HT-29 (cell line): Measurements from ENCODE around the gene PCIF1. TPM values are rescaled to one million over a fixed set of nuclear protein-coding genes. Genes with fewer than 3 reads are reported as not detected.
"Not testable (repeated sequence)": the region's sequence is repeated elsewhere in the genome, so short reads cannot be mapped to it uniquely, and the experiment has no call there.

Experiments
- DNase-seq: peaks from one replicate; pipeline ENCODE4 v3.0.0-alpha.2; 2015; ENCODE audit warnings: low spot score
- total RNA-seq: library from RNA; depleted of rRNA; stranded (reverse); fragments of >200 nt; shearing (Covaris generic); gene quantifications from 2 replicates; pipeline ENCODE4 v1.2.3, GENCODE V29; 2014; rRNA removed

The PCIF1 gene
- 25.5 and 31.7 TPM in 2 replicates for total RNA-seq

- DNase-seq, result peak; percentile 100
Measured at GRCh38 chr20:45934586-45935415, at the start of gene PCIF1. PCIF1 (plus strand) TSS chr20:45934683; CDS start chr20:45939000, 4,317 bp downstream.

GRCh38 chr20:45886590-45887345 lies 47.7 kb upstream of the PCIF1 start:
- no peak for DNase-seq

- no peak for DNase-seq
Measured at GRCh38 chr20:45887346-45887715, 47.2 kb upstream of the PCIF1 start, which contains the start of gene SPATA25. SPATA25 (minus strand) TSS chr20:45887622; CDS start chr20:45887590, 32 bp downstream.

DNA sequence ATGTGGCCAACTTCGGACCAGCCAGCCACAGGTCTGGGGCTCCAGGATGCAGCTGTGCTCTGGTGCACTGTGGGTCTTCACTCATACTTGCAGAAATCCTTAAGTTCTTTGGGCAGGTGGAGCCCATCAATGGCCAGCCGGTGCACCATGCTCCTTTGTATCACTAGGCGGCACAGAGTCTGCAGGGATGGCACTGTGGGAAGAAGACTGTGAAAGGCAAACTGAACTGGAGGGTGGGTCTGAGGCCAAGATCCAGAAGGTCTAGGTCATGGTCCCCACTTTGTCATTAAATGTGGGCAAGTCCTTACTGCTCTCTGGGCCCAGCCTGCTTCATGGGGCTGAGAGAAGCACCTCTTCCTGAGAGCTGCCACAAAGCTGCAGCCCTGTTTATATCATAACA lies 45.8 kb upstream of the PCIF1 start:
- no peak for DNase-seq

DNA sequence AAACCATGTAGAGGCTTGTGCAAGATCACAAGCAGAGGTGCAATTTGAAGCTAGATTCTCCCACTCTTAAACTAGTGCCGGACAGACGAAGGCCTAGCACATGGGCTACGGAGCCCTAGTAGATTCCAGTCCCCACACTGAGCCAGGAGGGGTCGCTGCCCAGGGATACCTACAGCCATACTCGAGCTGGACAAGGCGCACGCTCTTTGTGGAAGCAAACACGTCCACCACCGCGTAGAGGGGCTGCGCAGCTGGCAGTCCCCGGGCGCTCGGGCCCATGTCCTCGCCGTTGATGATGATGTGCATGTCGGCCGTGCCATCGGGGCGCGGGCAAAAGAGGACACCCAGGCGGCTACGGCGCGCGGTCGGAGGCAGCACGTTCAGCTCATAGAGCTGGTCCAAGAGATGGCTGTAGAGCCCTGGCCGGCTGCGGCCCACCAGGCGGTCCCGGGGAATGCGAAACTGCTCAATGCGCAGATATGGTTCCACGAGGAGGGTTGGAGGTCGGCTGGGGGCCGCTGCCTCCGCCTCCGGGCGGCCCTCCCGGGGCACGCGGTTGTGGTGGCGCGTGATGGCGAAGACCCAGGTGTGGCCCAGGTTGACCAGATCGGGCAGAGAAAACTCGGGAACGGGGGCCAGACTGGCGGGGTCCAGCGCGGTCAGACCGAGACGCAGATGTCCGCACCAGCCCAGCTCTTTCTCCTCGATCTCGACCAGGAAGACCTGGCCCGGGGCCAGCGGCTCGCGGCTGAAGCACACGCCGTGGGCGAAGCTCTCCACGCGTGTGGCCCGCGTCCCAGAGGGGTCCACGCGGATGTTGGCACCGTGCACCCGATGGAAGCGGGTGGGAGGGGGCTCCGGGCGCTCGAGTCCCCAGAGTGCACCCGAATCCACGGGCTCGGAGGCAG lies 44.2 kb upstream of the PCIF1 start:
- DNase-seq, result peak; percentile 90

- DNase-seq, result peak; percentile 96
Measured at GRCh38 chr20:45890985-45891983, 43.2 kb upstream of the PCIF1 start, which contains the start of the genes CTSA and NEURL2. CTSA (plus strand) TSS chr20:45891335; CDS start chr20:45891569, 234 bp downstream. NEURL2 (minus strand) TSS chr20:45891208; CDS start chr20:45890991, 217 bp downstream.

- peak; percentile 52 for DNase-seq
Measured at GRCh38 chr20:45892049-45892825, 42.2 kb upstream of the PCIF1 start.

DNA sequence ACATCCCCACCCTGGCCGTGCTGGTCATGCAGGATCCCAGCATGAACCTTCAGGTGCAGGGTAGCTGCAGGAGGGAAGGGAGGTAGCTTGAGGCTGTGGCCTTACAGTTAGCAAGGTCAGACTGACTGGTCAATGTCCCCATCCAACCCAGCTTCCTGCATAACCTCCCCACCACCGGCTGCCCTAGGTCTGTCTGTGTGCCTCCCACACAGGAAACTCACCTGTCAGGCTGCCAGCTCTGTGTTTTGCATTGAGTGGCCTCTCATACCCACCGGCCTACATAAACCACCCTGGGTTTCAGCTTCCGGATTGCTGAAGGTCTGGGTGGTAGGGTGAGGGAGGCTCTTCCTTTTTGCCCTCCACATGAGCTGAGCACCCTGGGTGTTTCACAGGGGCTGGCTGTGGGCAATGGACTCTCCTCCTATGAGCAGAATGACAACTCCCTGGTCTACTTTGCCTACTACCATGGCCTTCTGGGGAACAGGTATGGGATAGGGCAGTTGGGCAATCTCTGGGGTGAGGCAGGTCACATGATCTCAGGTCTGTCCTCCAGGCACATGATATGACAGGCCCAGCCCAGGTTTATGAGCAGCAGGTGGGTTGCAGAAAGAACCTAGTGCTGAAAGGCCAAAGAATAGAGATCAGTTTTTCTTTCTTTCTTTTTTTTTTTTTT lies 41.5 kb upstream of the PCIF1 start:
- DNase-seq, result no peak

DNA sequence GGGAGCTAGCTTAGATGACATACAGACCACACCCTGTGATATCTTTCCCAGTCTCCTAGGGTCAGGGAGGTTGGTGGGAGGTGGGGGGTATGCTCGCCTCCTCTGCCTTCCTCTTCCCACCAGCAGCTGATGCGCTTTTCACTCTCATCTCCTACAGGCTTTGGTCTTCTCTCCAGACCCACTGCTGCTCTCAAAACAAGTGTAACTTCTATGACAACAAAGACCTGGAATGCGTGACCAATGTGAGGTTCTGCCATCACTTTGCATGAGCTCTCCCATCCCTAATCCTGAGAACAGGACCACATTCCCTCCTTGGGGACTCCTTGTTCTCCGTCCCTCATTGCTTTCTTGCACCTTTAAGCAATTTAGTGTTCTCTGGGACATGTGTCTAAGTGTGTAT lies 40.7 kb upstream of the PCIF1 start:
- no peak for DNase-seq

- DNase-seq, result no peak
Measured at GRCh38 chr20:45894797-45895196, 39.7 kb upstream of the PCIF1 start.

DNA sequence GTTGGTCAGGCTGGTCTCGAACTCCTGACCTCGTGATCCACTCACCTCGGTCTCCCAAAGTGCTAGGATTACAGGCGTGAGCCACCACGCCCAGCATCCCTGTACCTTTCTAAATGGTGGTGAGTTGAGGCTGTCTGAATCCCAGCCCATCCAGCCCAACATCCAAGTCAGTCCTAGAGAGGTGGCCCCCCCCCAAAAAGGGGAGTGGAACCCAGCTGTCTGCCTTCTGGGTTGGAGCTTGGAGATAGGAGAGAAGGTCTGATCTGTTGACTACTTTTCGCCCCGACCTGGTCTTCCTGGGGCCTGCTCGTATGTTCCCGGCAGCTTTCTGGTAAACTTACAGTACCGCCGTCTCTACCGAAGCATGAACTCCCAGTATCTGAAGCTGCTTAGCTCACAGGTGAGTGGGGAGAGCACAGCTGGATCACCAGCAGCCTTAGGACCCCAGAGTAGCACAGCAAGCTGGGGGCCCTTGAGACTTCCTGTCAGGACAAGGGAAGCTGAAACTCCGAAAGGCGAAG lies 37.8 kb upstream of the PCIF1 start:
- DNase-seq, result no peak

DNA sequence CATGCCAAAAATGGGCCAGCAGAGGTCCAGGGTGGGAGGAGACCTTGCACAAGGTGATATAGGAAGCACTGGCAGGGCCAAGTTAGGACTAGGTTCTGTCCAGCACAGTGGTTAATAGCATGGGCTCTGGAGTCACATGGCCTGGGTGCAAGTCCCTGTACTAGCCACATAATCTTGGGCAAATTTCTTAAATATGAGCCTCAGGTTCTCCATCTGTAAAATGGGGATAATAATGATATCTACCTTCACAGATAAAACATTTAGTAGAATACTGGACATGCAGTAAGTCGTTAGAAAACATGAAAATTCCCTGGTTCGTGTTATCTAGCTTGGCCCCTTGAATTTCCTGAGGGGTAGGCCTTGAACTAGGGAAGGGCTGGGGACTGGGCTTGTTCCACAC lies 37.2 kb upstream of the PCIF1 start:
- DNase-seq, result no peak

DNA sequence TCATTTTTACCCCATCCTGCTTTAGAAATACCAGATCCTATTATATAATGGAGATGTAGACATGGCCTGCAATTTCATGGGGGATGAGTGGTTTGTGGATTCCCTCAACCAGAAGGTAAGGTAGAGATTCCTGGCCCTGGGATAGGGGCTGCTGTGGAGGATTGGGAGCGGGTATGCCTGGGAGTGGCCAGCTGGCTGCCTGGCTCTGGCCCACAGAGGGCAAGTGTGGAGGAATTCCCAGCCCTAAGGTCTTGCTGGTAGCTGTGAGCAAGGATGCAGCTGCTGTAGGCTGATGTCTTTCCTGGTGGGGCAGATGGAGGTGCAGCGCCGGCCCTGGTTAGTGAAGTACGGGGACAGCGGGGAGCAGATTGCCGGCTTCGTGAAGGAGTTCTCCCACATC lies 36.8 kb upstream of the PCIF1 start:
- DNase-seq, result no peak

GRCh38 chr20:45898285-45898684 lies 36.2 kb upstream of the PCIF1 start:
- DNase-seq, result no peak

GRCh38 chr20:45899046-45899835 lies 35.2 kb upstream of the PCIF1 start:
- no peak for DNase-seq

GRCh38 chr20:45901332-45901731 lies 33.2 kb upstream of the PCIF1 start:
- not testable (repeated sequence) for DNase-seq

- DNase-seq, result no peak
Measured at GRCh38 chr20:45902199-45902701, 32.2 kb upstream of the PCIF1 start.
